ENCODE results near the gene SLC6A6.
"Not testable (repeated sequence)": the region's sequence is repeated elsewhere in the genome, so short reads cannot be mapped to it uniquely, and the experiment has no call there.

The SLC6A6 gene

DNA sequence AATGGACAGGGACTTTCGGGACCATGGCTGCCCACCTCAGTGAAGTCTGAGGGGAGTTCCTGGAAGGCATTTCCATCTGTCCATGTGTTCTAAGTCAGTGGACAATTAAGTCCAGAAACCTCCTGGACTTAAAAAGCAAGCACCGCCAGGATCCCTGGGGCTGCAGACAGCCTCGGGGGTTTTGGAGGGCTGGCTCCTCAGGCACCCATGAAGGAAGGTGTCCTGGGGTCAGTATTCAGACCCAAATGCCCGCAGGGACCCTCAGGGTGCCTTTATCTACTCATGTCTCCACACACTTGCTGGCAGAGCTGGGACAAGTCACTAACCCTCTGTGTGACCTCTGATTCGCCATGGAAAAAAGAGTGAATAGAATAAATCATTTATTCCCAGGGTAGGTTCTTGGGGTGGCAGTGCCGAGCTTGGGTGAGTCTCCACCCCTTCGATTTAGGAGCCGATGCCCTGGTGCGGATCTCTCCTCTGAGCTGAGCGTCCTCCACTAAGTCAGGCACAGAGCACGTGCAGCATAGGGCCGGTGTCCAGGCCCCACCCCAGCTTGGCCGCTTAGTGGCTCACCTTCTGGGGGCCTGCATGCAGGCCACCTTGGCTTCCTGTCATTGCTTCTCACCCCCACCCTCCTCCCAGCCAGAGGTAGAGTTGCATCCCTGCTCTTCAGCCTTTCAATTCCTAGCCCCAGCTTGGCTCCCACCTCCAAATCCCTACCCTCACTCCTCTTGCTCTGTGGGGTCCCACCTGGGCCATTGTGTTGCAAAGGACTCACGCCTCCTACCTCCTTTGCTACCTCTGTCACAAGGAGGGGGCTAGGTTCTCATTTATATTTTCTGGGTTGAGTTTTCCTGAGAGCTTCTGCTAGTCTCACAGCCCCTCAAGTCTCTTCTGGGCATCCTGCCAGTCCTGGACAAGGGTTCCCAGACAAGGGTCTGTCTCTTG lies 19.9 kb downstream of the SLC6A6 start:
- no peak for DNase-seq

DNA sequence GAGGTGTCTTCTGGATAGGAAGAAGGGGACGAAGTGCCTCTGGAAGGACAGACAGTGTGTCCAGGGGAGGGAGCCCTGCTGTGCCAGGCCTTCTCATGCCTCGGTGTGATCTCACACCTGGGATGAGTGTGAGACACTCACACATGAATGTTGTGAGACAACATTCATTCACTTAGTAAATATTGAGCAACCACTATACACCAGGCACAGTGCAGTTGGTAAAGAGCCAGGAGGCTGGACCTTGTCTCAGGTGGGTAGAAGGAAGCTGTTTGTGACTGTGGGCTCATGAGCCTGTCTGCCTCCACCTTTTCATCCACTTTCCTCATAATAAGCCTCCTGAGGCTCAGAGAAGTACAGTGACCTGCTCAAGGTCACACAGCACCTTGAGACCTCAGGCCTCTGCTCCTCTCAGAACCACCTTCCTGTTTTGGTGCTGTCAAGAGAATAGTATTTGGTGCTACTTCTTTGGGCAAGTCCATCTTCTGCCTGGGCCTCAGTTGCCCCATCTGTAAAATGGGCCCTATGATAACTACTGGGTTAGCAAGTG lies 20.9 kb downstream of the SLC6A6 start:
- DNase-seq = no peak

DNA sequence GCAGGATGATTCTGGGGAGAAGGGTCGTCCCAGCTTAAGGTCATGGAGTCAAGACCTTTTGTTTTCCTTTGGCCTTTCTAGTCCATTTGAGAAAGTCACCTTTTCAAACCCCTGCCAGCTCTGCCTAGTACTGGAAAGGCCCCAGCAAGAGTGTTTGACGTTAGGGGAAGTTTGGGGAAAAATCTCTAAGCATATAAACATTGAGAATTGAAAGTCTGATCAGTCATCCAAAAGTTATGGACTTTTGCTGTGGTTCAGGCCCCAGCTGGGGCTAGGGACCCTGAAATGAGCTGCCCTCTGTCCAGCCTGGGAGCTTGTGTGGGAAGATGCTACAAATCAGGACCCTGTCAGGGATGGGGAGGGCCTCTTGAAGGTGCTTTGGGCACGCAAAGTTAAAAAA lies 21.6 kb downstream of the SLC6A6 start:
- DNase-seq = no peak

DNA sequence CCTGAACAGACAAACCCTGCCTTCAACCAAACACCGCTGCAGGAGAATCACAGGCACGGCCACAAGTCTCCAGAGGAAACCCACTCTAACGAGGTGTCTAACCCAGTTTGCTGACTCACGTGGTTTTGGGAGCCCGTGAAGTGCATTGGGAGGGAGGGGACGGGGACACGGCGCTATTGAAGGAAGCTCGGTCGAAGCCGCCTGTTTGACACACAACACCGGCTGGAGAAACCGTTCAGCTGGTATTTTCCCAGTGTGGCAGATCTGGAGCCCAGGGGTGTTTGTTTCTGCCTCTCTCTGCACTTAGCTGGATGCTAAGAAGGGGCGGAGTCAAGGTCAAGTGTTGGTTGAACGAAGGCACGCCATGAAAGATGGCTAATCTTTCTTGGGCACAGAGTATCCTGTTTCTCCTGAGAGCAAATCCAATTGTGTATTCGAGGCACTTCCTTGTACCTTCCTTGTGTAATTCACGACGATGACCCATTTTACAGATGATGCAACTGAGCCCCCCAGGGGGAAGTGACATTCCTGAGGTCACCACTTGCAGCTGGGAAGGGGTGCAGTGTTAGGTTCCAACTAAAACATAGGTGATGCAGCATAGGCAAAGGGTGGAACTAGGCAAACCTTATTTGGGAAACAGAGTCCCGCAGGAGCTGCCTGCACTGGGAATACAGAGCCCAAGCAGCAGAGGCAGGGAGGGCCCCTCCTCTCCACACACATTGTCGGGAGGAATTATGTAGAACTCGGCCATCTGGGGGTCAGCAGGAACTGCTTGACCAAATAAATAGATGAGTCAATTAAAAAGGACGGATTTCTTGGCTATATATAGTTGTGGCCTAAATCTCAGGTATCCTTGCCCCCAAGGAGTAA lies 22.5 kb downstream of the SLC6A6 start:
- peak; percentile 60 to 66 for DNase-seq

DNA sequence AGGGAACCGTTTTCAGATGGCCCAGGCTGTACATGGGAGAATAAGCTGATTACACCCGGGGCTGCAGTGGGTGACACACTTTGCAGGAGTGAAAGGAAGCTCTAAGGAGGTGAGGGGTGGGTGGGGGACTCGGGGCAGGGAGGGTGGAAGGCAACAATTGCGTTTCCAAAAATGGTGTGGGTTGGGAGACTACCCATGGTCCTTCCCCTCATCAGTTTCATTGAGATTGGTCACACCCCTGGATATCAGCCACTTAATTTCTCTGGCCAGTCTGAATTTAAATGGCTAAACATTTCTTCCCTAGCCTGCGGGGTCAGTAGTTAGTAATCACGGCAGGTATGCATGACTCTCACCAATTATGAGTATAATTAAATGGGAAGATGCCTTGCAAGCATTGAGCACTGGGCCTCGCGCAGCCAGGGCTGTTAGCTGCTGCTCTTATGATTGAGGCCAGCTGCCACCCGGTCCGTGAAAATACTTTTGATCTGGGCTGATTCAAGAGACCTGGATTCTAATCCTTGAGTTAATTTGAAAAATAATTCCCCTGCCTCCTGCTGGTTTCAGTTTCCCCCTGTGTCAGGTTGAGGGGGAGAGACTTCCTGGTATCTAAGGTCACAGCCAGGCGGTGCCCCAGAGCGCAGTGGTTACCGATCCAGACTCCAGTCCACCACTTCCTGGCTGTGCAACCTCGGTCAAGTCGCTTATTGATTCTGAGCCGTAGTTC lies 23.3 kb downstream of the SLC6A6 start:
- DNase-seq = peak; percentile 57 to 70

DNA sequence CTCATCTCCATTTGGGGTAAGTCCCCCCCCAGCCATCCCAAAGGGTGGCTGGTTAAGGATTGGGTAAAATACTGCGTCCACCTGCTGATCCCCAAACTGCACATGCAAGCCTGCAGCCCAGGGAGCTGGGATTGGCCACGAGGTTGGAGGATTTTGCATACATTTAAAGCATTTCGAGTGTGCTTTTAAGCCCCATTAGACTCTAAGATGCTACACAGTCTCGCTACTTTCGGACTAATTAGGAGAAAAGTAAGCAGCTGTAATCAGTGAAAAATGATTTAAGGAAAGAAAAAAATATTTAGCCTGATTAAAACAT lies 23.9 kb downstream of the SLC6A6 start:
- DNase-seq = no peak

DNA sequence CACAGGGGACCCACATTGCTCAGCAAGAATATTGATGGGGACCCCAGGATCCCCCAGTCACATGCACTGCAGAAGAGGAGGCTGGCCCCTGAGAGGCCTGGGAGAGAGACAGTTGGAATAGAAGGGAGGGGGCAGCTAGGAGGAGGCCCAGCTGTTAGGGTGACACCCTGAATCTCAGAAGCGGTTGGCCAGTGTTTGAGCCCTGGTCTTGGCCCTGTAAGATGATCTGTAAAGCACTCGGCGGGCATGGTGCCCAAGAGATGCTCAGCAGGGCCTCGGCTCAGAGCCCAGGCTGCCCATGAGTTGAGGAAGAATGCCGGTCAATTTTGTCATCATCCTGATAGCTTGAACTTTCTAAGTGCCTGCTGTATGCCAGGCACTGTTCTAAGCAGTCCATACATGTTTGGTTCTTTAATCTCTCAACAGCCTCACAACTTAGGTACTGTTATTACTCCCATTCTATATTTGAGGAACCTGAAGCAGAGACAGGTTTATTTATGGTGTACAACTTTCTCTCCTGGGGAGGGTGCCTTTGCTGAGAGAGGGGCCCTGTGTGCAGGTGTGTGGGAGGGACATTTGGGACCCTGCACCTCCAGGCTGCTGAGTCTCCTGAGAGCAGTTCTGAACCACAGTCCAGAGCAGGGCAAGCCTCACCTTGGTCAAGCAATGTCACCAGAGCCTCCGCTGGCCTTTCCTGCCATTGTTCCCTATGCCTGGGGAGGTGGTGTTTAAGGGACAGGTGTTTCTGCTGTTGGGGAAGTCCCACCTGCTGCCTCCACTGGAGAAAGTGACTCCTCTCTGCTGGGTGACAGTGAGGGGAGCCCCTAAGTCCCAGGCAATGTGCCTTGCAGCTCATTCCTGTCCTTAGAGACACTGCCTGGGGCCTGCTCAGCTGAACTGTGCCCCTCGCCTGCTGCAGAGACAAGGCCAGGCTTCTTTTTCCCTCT lies 26.0 kb downstream of the SLC6A6 start:
- DNase-seq = no peak

DNA sequence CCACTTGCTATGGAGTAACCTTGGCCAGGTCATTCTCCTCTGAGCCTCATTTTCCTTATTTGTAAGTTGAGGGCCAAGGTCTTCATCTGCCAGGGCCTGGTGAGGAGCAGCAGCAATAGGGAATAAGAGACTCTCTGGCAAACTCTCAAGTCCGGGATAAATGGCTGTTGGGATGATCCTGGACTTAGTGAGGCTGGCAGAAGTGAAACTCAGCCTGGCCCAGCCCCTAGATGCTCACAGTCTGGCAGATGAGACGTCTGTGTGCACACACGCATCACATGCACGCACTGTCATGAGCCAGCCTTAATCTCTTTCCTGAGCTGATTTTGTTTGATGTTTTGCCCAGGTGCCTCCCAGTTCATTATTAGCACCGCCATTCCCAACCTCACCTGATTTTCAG lies 26.8 kb downstream of the SLC6A6 start:
- DNase-seq = no peak

DNA sequence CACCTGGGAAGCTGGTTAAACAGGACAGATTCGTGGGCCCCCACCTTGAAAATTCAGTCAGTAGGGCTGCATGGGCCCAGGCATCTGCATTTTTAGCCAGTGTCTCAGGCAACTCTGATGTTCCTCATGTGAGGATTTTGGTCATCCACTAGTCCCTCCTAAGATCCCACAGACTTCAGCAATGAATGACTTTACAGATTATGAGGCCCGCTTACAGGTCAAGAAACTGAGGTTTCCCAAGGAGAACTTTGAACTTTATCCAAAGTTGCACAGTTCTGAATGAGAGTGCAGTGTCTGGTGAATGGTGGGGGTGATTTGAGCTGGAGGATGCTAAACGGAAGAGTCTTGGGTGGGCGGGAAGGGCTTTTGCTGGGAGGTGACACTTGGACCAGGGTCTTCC lies 27.2 kb downstream of the SLC6A6 start:
- DNase-seq = no peak

DNA sequence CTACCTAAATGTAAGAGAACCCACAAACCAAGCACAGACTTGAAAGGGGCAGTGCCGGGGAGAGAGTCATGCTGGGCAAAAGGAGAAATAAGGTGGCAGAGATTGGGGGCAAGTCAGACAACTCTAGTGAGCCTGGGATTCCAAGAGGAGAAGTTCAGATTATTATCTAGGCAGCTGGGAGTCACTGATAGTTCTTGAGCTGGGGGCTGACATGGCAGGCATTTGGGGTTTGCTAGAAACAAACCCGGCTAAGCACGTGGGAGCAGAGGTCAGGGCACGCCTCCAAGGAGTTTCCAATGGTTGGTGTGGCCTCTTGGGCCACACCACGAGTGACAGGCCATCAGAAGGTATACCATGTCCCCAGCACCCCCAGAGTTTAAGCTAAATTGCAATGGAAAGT lies 27.6 kb downstream of the SLC6A6 start:
- DNase-seq = no peak

DNA sequence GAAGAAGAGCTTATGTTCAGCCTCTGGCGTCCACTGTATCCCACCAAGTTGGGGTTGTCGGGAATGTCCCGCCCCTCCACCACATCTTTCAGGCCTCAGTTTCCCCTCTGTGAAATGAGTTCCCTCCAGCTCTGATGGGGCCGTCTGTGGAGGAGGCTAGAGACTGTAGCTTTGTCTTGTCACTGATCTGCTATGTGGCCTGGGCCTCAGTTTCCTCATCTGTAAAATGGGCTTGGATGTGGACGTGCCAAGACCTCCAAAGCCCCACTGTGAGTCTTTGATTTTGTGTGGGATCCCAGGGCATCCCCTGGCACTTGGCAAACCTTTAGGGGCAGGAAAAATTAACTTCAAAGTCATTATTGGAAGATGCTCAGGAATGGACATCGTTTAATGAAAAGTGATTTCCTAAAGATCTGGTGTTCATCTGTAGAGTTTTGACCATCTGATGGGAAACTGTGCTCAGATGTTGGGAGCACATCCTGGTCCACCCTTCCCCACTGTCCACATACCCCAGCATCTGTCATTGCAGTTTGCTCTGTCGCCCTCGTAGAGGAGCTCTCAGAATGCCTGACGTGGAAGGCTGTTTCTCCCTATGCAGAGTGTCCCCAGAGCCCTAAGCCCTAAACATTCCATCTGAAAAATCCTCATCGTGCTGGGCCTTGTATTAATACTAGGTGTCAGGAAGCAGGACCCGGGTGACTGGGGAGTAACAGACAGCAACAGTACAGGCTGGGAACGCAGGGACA lies 28.5 kb downstream of the SLC6A6 start:
- no peak for DNase-seq

DNA sequence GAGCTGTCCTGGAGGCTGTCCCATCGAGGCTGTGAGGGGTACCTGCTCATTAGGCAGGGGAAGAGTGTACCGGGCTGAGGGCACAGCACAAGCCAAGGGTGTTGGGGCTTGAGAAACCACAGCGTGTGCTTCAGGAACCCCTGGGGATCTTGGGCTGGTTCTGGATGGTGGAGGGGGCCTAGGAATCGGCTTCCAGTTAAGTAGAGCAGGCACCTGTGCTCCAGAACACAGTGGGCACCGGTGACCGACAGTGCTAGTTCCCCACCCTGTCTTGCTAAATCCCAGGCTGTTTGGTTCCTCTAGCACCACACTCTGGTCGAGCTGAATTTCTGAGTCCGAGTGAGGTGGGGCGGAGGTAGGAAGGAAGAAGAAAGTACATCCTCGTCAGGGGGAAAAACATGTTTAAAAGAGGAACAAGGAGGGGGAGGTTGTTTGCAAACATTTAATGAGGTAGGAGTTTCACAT lies 29.1 kb downstream of the SLC6A6 start:
- DNase-seq = no peak

DNA sequence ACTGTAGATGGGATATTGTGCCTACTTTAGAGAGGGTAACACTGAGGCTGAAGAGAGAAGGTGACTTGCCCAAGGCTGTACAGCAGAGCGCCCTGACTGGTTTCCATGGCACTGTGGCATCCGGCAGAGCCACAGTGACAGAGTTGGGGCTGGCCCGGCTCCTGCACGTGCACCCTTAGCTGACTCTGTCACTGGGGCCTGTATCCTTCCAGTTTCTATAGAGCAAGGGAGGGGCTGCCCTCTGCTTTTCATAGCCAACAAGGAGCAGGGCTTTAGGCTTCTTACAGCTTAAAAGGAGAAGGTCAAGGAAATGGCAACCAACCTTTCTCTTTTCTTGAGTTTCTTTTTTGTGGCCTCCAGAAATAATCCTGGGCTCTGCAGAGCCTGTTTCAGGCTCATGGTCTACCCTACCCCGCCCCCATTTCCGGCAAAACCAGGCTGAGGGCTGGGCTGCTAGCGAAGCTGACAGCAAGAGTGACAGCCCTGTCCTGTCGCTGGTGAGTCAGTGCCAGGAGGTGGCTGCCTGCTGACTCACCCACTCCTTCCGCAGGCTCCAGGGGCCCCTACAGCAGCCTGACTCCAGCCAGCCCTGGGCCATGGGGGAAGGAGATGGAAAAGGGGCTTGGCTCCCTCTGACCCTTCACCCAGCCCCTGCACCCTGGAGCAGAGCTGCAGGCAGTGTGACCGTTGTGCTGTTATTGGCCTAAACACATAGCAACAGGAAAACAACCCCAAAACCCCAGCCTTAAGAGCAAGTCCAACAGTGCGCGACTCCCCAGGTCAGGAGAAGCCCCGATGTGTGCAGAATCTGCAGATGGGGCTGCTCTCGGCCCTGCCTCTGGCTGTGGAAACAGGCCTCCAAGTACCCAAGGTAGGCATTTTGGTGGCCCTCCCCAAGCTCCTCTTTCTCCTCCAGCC lies 29.8 kb downstream of the SLC6A6 start:
- DNase-seq = peak; percentile 92 to 94

DNA sequence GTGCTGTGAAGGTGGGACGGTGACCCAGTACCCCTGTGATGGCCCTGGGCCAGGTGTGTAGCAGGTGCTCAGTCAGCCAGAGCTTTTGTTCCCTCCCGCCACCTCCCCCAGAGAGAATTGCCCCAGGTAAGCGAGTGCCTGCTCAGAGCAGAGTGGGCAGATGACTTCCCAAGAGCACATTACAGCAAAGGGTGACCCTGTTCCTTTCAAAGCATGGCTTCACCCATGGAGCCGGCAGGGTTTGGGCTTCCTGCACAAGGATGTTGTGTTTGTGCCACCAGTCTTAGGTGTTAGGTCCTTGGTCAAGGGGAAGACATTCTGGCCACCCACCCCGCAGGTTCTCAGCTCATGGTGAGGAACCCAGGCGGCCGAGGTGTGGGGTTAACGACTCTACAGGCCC lies 30.7 kb downstream of the SLC6A6 start:
- no peak for DNase-seq

DNA sequence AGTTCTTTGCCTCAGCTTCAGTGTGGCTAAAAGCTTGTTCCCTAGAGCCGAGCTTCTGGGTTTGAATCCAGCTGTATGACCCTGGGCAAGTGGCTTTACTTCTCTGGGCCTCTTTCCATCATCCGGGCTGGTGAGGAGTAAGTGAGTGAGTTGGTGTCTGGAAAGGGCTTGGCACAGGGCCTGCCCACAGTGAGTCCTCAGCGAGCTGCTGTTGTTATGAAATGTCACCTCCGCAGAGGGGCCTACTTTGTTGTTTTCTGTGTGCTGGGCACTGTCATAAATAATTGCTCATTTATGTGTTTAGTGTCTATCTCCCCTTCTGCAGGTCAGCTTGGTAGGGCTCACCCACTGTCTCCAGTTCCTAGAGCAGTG lies 31.7 kb downstream of the SLC6A6 start:
- DNase-seq = peak; percentile 31 to 38

DNA sequence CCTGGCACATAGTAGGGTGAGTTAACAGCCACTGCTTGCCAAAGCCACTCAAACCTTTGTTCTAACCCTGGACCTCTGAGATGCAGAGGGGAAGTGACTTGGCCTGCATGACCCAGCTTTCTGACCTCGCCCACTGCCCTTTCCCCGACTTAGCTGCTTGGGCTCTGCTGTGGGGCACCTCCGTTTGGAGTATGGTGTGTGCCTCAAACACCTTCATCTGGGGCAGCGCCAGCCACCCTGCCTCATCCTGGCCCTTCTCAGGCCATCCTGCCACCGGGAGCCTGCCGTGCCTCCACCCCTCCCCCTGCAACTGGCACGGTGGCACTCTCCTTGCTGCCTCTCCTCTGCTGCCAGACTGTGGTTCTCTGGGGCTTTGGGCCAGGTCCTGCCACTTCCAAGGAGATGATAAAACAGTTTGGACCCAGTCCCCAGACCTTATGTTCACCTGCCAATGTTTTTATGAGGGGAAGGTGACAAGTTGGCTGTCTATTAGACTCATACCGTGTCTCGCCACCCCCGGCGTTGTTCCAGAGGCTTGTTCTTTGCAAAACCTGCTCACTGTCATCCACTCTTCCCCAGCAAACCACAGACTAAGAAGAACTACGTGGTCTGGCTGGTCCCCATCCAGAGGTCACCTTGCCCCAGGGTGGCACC lies 32.2 kb downstream of the SLC6A6 start:
- DNase-seq = peak in 1 of 2 donors; percentile 44

DNA sequence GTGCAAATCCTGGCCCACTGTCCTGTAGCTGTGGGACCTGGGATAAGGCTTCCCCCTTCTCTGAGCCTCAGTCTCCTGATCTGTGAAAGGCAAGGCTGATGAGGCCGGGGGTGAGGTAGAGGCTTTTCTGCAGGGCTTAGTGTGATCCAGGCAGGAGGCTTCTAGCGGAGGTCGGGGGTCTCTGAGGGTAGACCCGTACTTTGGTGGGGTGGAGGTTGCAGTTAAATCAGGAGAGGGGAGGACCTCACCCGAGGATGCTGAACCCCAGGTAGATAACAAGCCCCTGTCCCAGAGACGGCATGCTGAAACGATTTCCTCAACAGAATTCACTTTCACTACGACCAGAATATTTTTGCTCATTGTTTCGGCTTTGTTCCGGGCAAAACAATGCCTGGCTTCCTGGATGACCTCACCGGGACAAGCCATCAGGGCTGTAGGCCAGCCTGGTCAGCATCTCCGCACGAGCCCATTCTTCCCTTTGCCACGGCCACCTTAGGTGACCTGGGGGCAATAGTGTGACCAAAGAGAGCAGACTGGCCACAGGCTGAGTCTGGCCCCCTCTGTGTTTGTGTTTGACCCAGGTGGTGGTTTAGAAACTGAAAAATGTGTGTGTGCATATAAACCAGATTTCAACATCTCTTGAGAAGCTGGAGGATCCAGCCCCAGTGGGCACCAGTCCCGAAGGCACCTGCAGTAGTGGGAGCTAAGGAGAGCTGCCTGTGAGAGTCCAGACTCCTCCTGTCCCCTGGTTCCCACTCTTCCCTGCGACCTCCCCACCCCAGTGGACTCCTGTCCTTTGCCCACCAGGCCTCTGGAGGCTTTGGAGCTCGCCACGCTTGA lies 33.0 kb downstream of the SLC6A6 start:
- DNase-seq = no peak

DNA sequence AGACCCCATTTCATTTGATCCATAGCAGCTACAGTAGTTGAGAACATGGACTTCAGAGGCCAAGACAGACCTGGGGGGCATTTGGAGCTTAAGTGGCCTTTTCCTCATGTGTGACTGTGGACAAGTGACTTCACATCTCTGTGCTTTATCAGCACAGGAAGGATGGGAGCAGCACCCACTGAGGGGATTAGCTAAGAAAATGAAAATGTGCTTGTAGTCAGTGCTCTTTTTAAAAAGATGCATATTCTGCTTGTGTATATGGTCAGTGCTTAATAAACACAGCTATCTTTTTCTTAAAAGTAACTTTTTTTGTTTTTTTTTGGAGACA lies 34.5 kb downstream of the SLC6A6 start:
- DNase-seq = no peak

DNA sequence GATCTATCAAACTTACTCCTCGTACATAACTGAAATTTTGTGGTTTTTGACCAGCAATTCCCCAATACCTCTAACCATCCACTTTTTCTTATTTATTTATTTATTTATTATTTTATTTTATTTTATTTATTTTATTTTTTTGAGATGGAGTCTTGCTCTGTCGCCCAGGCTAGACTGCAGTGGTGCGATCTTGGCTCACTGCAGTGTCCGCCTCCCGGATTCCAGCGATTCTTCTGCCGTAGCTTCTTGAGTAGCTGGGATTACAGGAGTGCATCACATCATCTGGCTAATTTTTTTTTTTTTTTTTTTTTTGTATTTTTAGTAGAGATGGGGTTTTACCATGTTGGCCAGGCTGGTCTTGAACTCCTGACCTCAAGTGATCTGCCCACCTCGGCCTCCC lies 35.3 kb downstream of the SLC6A6 start:
- DNase-seq = not testable (repeated sequence)
